HG02623 (cell line): ENCODE data around the gene COP1.
"Not testable (repeated sequence)": the region's sequence is repeated elsewhere in the genome, so short reads cannot be mapped to it uniquely, and the experiment has no call there.

Experiments used
- ATAC-seq: cut with Tn5 transposase; IDR thresholded peaks from one replicate; pipeline ENCODE4 v1.9.1; 2021; ENCODE audit warnings: moderate library complexity; ENCODE audit not compliant: unreplicated experiment

The COP1 gene

GRCh38 chr1:176141449-176141848 lies 65.6 kb downstream of the COP1 start:
- no peak for ATAC-seq

GRCh38 chr1:176136891-176137290 lies 70.2 kb downstream of the COP1 start:
- no peak for ATAC-seq

DNA sequence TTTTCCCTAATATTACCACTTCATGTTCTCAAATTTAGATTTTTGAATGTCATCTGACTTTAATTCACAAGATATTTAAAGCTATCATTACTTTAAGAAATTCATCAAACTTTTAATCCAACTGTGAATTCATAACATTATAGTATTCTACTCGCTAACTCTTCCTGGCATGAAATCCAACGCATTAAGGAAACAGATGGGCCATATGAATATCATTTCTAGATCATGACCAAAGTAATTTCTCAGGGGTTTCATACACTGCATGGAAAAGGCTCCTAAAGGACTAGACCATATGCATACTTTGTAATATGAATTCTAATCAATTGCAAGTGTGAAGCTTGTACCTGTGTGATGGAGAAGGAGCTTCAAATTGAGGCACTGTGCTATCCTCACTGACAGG lies 72.4 kb downstream of the COP1 start:
- ATAC-seq, result no peak

- no peak for ATAC-seq
Observed at GRCh38 chr1:176122282-176122681, 84.8 kb downstream of the COP1 start.

DNA sequence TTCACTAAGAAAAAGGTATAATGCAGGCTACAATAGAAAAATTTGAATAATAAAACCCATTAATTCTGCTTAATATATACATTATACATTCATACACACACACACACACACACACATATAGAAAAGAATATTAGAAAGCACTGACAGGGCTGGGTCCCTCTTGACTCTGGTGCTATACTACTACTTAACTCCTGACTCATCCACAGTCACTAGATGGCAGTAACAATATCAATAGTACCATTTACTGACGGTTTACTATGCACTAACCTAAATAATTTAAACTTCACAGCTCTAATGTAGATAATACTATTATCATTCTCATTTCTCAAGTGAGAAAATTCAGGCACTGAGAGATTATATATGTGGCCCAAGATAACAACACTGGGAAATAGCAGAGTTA lies 87.5 kb downstream of the COP1 start:
- ATAC-seq, result no peak

DNA sequence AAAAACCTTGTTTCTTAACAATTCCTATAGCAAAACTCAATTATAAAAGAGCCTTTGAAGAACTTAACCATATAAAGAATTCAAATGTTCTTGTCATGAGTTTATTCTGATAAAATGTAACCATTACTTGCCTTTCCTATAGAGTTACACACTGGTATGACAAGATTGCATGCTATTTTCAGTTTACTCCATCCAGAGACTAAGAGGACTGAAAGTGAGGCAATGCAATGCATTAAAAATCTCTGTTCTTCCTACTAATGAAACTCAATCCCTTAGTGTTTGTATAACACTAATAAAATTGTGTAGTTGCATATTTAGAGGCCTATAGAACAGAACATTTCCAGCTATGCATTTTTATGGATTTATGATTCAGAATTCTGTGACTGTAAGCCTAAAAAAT lies 88.1 kb downstream of the COP1 start:
- no peak for ATAC-seq

DNA sequence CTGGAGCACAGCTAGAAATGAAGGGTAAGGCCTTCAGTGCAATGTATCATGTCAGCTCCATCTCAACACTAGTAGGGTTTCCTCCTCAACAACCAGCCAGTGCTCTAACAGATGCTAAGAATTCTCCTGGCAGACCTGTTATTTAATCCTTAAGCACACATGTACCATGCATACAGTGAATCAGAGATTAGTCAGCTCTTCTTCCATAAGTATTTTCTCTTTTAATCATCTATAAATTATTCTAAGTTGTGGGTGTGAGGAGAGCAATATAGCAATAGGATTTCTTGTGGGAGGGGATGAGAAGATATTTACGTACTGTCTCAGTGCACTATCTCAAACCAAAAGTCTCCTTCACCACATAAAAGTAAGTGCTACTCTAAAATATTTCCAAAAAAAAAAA lies 95.3 kb downstream of the COP1 start:
- ATAC-seq, result no peak

DNA sequence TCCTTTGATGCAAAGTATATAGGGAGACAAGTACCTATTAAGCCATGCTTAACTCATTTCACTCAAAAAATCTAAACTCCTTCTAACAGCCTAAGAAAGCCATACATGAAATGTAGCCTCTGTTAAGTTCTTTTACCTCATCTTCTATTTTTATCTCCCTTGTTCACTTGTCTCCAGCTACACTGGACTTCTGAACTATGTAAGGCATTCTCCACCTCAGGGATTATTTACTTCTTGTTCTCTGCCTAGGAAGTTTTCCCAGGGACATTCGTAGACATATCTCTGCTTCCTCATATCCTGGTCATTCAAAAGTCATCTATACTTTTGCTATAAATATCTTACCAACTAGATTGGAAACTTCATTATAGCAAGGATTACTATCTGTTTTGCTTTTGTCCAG lies 96.9 kb downstream of the COP1 start:
- ATAC-seq, result no peak

DNA sequence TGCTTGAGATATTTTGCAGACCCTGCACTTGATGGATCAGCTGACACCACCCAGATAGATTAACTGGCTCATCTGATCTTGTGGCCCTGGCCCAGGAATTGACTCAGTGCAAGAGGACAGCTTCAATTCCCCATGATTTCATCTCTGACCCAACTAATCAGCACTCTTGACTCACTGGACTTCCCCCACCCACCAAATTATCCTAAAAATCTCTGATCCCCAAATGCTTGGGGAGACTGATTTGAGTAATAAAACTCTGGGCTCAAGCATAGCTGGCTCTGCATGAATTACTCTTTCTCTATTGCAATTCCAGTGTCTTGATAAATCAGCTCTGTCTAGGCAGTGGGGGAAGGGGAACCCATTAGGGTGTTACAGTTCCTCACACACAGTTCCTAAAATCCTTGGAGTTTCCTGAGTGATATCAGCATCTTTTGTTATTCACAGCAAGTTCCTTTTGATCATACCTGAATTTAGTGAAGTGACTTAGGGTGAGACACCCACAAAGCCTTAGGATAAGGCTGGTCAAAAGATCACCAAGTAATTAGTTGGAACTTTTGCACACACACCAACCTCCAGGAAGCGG lies 104.2 kb downstream of the COP1 start:
- ATAC-seq, result no peak

GRCh38 chr1:176101951-176102642 lies 105.0 kb downstream of the COP1 start:
- no peak for ATAC-seq

- no peak for ATAC-seq
Observed at GRCh38 chr1:176098560-176098959, 108.5 kb downstream of the COP1 start.

DNA sequence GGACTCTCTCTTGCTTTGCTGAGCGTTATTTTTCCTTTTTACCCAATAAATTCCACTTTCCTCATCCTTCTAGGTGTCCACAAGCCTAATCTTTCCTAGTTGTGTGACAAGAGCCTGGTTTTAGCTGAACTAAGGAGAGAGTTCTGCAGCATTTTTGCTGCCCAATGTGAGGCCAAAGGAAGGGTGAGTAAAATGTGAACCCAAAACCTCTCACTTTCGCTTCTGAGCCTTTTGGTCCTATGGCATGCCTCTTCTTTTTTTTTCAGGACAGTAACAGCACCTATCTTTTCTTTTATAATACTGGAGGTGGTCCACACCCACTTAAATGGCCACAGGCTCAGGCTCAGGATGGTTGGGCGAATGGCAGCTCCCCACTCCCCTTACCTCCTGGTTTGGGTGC lies 111.1 kb downstream of the COP1 start:
- ATAC-seq, result no peak

DNA sequence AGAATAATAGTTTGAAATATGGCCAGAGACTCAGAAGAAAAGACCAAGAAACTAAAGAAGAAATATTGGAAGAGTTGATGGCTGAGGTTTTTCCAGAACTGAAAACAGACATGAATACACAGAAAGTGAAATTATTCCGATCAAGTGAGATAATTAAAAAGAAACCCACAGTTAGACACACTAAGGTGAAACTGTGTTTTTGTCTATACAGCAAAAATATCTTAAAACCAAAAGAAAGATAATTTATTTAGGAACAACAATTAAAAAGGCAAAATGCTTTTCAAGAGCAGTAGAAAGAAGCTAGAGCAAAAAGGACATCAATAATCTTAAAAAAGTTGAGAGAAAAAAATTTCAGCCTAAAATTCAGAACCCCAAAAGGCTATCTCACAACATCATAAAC lies 116.3 kb downstream of the COP1 start:
- no peak for ATAC-seq

GRCh38 chr1:176087746-176088145 lies 119.3 kb downstream of the COP1 start:
- ATAC-seq, result not testable (repeated sequence)

DNA sequence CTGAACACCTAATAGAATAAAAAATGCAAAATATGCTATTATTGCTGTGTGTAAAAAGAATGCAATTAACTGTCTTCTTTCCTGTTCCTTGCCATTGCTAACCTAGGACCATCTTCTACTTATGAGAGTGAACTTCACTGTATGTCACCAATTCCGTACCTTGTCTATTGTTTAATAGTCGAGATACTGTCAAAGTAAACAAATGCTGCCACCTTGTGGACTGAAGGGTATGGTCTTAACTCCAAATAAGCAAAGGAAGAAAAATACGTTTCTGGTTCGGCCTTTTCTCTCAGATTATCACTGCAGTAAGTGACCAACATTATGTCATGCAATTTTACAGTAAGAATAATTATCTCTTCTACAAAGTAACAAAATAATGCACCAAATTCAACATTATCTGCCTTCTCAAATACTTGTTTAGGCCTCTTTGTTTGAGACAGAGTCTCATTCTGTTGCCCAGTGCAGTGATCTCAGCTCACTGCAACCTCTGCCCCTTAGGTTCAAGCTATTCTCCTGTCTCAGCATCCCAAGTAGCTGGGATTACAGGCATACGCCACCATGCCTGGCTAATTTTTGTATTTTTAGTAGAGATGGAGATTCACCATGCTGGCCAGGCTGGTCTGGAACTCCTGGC lies 133.4 kb downstream of the COP1 start:
- ATAC-seq, result no peak

GRCh38 chr1:176068901-176069300 lies 138.2 kb downstream of the COP1 start:
- ATAC-seq, result no peak

DNA sequence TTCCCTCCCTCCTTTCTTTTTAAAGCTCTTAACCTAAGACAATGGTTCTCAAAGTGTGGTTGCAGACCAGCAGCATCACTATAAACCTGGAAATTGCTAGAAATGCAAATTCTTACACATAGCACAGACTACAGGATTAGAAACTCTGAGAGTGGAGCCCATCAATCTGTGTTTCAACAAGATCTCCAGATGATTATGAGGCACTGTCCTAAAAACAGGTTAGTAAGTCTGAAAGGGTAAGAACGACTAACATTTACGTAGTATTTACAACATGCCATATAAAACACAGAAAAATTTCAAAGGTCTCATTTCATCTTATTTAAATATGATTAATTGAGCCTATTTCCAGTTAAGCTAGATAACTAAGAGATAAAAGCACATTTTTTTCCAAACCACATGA lies 138.8 kb downstream of the COP1 start:
- ATAC-seq, result no peak

DNA sequence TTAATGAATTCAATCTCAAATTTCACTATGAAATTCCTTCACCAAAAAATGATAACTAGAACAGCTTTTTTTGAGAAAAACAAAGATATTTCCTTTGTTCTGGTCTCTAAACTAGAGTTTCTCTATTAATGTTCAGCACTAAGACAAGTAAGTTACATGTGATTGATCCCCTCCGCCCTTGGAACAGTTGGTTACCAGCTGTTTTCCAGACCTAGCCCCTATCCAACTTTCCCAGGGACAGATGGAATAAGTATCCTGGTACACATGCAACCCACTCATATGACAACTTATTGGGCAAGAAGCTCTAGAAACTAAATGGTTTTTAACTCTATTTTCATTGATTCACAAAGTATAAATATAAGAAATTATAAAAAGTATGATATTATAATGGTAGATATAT lies 140.4 kb downstream of the COP1 start:
- no peak for ATAC-seq

GRCh38 chr1:176058686-176059085 lies 148.4 kb downstream of the COP1 start:
- ATAC-seq, result no peak

DNA sequence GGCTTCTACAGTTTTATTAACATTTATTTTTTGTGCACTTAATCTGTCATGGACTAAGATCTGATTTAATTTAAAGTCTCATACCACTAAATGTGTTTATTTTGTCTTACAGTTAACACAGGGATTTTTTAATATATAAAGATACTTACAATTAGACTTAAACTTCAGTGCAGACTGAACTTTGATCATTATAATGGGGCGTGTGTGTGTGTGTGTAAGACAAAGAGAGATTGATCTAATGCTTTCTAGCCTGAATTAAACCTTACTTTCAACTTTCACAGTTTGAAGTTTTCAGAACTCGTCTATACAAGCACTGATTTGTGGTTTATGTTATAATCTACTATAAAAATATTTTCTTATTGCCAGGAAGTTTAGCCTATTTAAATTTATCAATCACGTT lies 150.8 kb downstream of the COP1 start:
- no peak for ATAC-seq

- ATAC-seq, result no peak
Observed at GRCh38 chr1:176055398-176055797, 151.7 kb downstream of the COP1 start.

DNA sequence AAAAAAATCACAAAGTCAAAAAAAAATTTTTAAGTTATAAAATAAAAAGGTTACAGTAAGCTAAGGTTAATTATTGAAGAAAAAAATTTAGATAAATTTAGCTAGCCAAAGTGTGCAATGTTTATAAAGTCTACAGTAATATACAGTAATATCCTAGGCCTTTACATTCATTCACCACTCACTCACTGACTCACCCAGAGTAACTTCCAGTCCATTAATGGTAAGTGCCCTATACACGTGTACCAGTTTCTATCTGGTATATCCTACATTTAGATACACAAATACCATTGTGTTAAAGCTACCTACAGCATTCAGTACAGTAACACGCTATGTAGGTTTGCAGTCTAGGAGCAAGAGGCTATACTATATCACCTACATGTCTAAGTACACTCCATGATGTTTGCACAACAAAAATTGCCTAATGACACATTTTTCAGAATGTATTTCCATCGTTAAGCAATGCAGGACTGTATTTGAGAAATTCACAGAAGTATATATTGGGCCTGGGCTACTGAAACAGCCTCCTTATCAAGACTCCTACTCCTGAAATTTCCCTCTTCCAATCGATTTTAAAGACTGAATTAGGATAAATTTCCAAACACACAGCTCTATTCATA lies 155.1 kb downstream of the COP1 start:
- ATAC-seq, result no peak
